NCI-H460 (cell line): ENCODE data around the gene WNT3A. TPM values are rescaled to one million over a fixed set of nuclear protein-coding genes. Genes with fewer than 3 reads are reported as not detected.

ENCODE experiments used
- DNase-seq: peaks from one replicate; pipeline ENCODE4 v3.0.0-alpha.2; 2016; ENCODE audit warnings: low read depth; ENCODE audit errors: extremely low read depth
- total RNA-seq: library from RNA; depleted of rRNA; stranded (reverse); fragments of >200 nt; shearing (Covaris generic); gene quantifications from 2 replicates; pipeline ENCODE4 v1.2.3, GENCODE V29; 2014

The WNT3A gene
- total RNA-seq, 1 experiment from 2014 or later, result not detected

DNA sequence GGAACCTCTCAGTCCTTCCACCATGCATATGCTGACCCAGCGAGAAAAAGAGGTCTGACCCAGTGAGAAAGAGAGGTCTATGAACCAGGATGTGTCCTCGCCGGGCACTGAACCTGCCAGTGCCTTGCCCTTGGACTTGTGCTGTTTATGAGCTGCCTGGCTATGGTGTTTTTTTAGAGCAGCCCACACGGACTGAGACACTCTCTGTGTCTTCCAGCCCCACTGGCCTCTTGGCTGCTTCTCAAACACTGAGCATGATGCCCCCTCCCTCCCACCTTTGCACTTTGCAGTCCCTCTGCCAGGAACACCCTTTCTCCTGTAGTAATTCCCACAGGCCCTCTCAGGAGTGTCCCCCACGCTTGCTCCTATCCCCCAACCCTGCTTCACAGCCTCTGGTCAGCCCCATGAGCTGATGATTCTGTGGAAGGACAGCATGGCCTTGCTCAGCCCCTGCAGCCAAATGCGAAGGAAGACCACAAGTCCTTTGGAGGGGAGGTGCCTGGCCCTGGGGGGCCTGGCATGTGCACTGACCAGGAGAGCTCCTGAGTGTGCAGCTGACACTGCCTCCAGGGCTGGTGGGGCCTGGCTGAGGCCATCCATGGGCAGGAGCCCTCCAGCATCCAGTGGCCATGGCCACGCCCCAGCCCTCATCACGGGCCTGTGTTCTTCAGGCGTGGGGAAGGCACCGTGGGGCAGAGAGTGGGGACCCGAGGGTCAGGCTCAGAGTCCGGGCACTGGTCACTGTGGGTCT lies 23.8 kb downstream of the WNT3A start:
- DNase-seq, result no peak

GRCh38 chr1:228031276-228031995 lies 24.6 kb downstream of the WNT3A start:
- DNase-seq, result no peak

DNA sequence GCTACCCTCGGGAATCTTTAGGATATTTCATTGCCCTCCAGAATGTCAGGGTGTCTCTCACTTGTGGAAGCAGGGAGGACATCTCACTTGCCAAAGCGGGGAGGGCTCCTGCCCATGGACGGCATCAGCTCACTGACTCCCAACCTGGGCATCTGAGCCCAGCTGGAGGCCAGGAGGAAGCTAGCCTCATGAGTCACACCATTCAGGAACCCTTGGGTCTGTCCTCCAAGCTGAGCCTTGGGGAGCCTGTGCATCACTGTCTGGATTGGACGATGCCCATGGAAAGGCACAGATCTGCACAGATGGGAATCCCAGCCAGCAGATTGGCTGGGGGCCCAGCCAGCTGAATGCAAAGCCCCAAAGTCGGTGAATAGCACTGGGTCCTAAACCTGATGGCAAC lies 25.2 kb downstream of the WNT3A start:
- no peak for DNase-seq

DNA sequence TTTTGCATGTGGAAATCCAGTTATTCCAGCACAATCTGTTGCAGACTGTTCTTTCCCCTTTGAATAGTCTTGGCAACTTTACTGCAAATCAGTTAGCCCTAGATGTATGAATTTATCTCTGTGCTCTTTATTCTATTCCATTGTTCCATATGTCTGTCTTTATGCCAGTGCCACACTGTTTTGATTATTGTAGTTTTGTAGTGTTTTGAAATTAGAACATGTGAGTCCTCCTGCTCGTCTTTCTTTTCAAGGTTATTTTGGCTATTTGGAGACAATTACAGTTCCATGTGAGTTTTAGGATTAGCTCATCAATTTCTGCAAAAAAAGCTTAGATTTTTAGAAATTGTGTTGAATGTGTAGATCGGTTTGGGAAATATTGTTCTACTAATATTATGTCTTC lies 26.6 kb downstream of the WNT3A start:
- no peak for DNase-seq

DNA sequence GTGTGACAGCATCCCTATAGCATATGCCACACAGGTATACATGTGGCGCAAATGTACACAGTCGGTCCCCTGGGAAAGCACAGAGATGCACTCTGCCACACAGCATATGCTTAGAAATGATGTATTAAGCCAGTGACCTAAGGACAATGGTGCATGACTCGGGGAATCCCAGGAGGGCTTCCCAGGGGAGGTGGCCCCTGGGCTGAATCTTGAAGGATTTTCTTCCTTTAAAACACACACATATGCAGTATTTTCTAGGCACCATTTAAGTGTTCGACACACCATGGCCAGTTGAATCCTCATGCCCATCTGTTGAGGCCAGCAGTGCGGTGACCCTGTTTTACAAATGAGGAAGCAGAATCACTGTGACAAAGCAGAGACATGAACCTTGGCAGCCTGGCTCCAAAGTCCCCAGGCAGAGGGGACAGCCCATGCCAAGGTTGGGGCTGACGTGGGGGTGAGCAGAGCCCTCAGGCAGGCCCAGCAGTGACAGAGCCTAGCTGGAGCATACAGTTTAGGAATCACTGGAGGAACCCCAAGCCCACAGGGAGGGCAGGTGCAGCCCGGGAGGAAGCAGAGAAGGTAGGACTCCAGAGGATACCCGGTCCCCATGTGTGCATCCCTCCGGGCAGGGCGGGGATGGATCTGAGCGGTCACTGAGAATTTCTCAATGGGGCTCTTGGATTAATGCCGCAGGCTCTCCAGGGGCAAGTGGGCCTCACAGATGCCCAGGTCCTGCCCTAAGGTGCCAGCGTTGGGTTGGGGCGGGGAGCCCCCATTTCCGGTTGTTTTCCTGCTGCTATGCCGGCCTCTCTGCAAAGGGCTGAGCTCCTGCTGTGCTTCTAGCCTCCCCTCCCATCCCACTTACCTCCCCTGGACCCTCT lies 28.4 kb downstream of the WNT3A start:
- DNase-seq, result no peak

GRCh38 chr1:228035844-228036243 lies 29.0 kb downstream of the WNT3A start:
- DNase-seq, result no peak

- DNase-seq, result no peak
Measured at GRCh38 chr1:228036701-228037231, 30.0 kb downstream of the WNT3A start.

DNA sequence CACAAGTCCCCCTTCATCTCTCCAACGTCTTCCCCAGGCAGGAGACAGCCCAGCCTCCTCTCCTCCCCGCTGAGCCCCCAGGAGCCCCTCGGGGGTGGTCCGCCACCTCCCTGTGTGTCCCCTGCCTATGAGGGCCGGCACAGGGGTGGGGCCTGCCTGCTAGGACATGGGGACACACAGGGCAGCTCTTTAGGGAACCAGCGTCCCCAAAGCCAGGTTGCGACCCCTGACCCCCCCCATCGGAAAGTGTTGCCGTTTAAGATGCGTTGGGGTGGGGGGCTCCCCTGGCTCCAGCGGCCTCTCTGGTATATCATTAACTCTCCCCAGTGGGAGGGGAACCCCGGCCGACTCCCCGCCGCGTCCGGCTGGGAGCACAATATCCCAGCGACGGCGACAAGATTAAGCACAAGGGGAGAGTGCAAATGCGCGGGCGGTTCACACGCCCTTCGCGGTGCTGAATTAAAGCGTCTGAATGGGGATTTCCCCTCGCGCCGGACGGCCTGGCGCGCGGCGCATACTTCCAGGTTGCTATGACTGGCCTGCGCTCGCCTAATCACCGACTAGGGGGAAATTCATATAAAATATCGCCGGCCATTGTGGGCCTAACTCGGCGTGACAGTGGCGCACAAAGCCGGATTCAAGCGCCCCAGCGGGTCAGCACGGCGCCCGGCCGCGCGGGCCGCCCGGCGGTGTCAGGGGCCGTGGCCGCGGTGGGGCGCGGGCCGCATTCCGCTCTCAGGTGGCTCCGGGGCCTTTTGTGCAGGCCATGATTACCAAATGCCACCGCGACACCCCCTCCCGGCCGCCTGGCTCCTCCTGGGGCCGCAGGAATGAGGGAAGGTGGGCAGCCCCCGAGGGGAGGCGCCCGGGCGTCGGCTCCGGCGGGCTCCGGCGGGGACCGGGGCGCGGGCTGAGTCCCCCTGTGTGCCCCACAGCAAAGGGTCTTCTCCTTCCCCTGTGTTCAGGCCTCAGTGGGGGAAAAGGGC lies 30.9 kb downstream of the WNT3A start:
- no peak for DNase-seq

- no peak for DNase-seq
Measured at GRCh38 chr1:228038387-228039005, 31.7 kb downstream of the WNT3A start.

- no peak for DNase-seq
Measured at GRCh38 chr1:228039006-228039903, 32.5 kb downstream of the WNT3A start.

- DNase-seq, result no peak
Measured at GRCh38 chr1:228039986-228040385, 33.2 kb downstream of the WNT3A start.

DNA sequence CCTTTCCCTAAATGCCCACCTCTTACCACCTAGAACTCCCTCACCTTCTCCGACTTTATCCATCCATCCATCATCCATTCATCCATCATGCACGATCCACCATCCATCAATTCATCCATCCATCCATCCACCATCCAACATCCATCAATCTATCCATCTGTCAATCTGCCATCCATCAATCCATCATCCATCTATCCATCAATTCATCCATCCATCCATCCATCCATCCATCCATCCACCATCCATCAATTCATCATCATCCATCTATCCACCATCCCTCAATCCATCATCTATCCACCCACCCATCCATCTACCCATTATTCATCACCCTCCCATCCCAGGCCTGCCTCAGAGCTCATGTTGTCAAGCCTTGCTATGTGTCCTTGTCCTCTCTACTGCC lies 34.5 kb downstream of the WNT3A start:
- DNase-seq, result no peak

DNA sequence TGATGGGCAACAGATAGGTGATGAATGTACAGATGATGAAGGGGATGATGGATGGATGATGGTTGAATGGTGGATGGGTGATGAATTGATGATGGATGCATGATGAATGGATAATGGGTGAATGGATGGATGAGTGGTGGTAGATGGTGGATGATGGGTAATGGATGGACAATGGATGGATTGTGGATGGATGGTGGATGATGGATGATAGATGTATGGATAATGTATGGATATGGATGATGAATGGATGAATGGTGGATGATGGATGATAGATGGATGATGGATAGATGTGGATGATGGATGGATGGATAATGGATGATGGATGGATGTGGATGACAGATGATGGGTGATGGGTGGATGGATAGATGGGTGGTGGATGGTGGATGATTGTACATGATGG lies 35.7 kb downstream of the WNT3A start:
- DNase-seq, result no peak

GRCh38 chr1:228043281-228043848 lies 36.6 kb downstream of the WNT3A start:
- no peak for DNase-seq

DNA sequence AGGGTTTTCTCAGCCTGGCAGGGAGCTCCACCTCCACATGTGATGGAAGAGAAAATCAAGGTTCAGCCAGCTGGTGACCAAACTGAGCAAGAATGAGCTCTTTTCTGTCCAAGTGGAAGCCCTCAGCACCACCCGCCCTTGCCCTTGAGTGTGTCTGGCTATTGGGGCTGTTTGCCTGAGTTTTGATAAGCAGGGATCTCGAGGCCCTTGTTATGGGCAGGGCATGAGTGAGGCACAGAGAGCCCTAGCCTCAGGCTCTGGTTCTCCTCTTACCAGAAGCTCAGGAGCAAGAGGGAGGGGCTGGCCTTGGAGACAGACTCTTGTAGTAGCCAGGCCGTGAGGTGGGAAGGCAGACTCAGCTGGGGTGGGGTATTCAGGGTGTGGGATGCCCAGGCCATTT lies 38.2 kb downstream of the WNT3A start:
- no peak for DNase-seq

- DNase-seq, result no peak
Measured at GRCh38 chr1:228045405-228045804, 38.6 kb downstream of the WNT3A start.

DNA sequence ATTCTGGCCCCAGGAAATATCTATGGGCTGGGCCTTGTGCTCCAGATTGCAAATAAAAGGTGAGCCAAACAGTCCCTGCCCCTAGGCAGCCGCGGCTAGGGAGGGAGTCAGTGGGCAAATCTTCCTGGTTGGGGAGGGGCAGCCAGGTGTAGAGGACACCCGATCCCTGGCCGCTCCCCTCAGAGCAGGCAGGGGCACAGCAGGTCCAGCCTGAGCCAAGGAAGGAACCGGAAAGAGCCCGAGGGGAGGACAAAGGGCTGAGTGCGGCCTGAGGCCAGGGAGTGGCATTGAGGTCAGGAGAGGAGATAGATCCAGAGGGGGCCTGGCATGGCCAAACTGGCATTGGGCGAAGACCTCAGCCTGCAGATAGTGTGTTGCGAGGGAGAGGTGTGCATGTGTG lies 39.1 kb downstream of the WNT3A start:
- DNase-seq, result no peak
